Sigmoid colon (tissue), 7 donors: ENCODE data around the gene CTIF. TPM values are rescaled to one million over a fixed set of nuclear protein-coding genes. Genes with fewer than 3 reads are reported as not detected.

Experiments
- DNase-seq: peaks from one replicate; pipeline ENCODE4 v3.0.0-alpha.2; 2019
- H3K27ac ChIP-seq, 4 donors: fragments of 200-600 bp; sonication (generic); one replicate each; pipeline ENCODE4 v1.5.1; 2016 to 2019; ENCODE audit warnings: mild to moderate bottlenecking in 1 of 4
- H3K27me3 ChIP-seq, 3 donors: fragments of 200-600 bp; sonication (generic); one replicate each; pipeline ENCODE4 v1.5.1; 2019; ENCODE audit warnings: mild to moderate bottlenecking in 1 of 3
- H3K36me3 ChIP-seq, 4 donors: fragments of 200-600 bp; sonication (generic); one replicate each; pipeline ENCODE4 v1.5.1; 2016 to 2019
- H3K4me1 ChIP-seq, 4 donors: fragments of 200-600 bp; sonication (generic); one replicate each; pipeline ENCODE4 v1.5.1; 2017 to 2019
- H3K4me3 ChIP-seq, 4 donors: fragments of 200-600 bp; sonication (generic); one replicate each; pipeline ENCODE4 v1.5.1; 2017 to 2019; ENCODE audit warnings: mild to moderate bottlenecking in 2 of 4, moderate library complexity in 1 of 4
- H3K9me3 ChIP-seq, 4 donors: fragments of 200-600 bp in 3 of 4; sonication (generic) in 3 of 4; one replicate each; pipeline versions ENCODE4 v1.5.1 to v1.6.1; 2013 to 2019
- EP300 ChIP-seq, 4 donors: sonication (generic); formaldehyde crosslinking; IDR thresholded peaks; one replicate each; pipeline ENCODE4 v1.6.1; 2017; ENCODE audit warnings: antibody characterized with exemption in 4 of 4
- POLR2A ChIP-seq, 2 donors: fragments of 450-650 bp; IDR thresholded peaks; one replicate each; pipeline ENCODE4 v1.6.1; 2016; ENCODE audit warnings: antibody characterized with exemption in 2 of 2, mild to moderate bottlenecking in 2 of 2, moderate library complexity in 2 of 2
- POLR2AphosphoS5 ChIP-seq, 4 donors: sonication (generic); formaldehyde crosslinking; IDR thresholded peaks; one replicate each; pipeline ENCODE4 v1.6.1; 2017; ENCODE audit warnings: antibody characterized with exemption in 4 of 4
- WGBS, 2 donors: extraction: QIAGEN DNeasy Blood & Tissue Kit; methylation state at CpG; one replicate each; pipeline ENCODE4 v1.1.7; 2013; 5-methylcytosine and 5-hydroxymethylcytosine counted together
- intact Hi-C: fragments of 100-400 bp; cut with DNase I; formaldehyde crosslinking; loops from one replicate; pipeline ENCODE4 v1.15.1; 2023
- polyA plus RNA-seq, 3 donors: library from polyadenylated mRNA; stranded (reverse); fragments of 200-250 nt; gene quantifications; one replicate each; pipeline ENCODE4 v1.2.3, GENCODE V29; 2013
- total RNA-seq, 4 donors: library from RNA; depleted of rRNA; stranded (reverse); fragments of >200 nt; gene quantifications; one replicate each; pipeline ENCODE4 v1.1.0, GENCODE V29; 2016
- TF ChIP-seq, protein P1 (sequence below), 4 experiments: fragments of 450-650 bp in 3 of 4; fragments of 200-600 bp in 1 of 4; IDR thresholded peaks; one replicate each; pipeline ENCODE4 v1.5.1; 2016 to 2019; ENCODE audit warnings: antibody characterized with exemption in 4 of 4, mild to moderate bottlenecking in 3 of 4, moderate library complexity in 2 of 4
- donor health status: healthy with polysubstance abuse.
- donor health status: Bipolar disorder and iron deficiency.
- donor health status: healthy.

Gene CTIF
- total and polyA plus RNA-seq, 7 donors = 3.6 to 65.9 (median 22.5) TPM

DNA sequence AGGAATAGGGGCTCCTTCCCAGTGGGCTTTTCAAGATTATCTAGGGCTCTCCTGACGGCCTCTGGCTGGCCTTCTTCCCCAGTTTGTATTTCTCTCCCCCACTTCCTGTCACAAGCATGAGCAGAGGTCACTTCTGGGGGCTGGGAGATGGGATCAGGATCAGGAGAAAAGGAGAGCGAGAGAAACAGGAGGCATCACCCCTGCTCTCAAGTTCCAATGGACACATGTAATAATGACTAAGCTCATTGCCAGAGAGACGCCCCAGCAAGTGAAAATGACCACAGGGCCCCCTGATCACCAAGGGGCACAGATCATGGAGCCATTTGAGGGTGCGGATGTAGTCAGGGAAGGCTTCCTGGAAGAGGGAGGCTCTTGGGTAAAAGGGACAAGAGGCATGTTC, 319.8 kb downstream of the CTIF start:
- H3K27ac ChIP-seq = no peak overlapping the region
- DNase-seq = no peak
- no peak overlapping the region for H3K4me3 ChIP-seq
- TF ChIP-seq POLR2AphosphoS5 (IDR thresholded peaks at IDR 0.05) (no peak), EP300 (IDR thresholded peaks at IDR 0.05) (no peak), POLR2A (IDR thresholded peaks at IDR 0.05) (no peak)
- TF ChIP-seq, protein P1, sequence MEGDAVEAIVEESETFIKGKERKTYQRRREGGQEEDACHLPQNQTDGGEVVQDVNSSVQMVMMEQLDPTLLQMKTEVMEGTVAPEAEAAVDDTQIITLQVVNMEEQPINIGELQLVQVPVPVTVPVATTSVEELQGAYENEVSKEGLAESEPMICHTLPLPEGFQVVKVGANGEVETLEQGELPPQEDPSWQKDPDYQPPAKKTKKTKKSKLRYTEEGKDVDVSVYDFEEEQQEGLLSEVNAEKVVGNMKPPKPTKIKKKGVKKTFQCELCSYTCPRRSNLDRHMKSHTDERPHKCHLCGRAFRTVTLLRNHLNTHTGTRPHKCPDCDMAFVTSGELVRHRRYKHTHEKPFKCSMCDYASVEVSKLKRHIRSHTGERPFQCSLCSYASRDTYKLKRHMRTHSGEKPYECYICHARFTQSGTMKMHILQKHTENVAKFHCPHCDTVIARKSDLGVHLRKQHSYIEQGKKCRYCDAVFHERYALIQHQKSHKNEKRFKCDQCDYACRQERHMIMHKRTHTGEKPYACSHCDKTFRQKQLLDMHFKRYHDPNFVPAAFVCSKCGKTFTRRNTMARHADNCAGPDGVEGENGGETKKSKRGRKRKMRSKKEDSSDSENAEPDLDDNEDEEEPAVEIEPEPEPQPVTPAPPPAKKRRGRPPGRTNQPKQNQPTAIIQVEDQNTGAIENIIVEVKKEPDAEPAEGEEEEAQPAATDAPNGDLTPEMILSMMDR (IDR thresholded peaks at IDR 0.05) = no peak
- H3K27me3 ChIP-seq = no peaks in the 10 kb centered on the region
- no peaks in the 10 kb centered on the region for H3K9me3 ChIP-seq
- intact Hi-C loops = no loop called here
- 92 to 96% methylated on average over 4 of the region's 4 CpGs for WGBS, 2 donors
- H3K36me3 ChIP-seq = peaks cover 0 to 35% (median 4%) of the 10 kb centered on the region in 4 donors
- H3K4me1 ChIP-seq = peaks cover 0 to 13% (median 0%) of the 10 kb centered on the region in 4 donors

DNA sequence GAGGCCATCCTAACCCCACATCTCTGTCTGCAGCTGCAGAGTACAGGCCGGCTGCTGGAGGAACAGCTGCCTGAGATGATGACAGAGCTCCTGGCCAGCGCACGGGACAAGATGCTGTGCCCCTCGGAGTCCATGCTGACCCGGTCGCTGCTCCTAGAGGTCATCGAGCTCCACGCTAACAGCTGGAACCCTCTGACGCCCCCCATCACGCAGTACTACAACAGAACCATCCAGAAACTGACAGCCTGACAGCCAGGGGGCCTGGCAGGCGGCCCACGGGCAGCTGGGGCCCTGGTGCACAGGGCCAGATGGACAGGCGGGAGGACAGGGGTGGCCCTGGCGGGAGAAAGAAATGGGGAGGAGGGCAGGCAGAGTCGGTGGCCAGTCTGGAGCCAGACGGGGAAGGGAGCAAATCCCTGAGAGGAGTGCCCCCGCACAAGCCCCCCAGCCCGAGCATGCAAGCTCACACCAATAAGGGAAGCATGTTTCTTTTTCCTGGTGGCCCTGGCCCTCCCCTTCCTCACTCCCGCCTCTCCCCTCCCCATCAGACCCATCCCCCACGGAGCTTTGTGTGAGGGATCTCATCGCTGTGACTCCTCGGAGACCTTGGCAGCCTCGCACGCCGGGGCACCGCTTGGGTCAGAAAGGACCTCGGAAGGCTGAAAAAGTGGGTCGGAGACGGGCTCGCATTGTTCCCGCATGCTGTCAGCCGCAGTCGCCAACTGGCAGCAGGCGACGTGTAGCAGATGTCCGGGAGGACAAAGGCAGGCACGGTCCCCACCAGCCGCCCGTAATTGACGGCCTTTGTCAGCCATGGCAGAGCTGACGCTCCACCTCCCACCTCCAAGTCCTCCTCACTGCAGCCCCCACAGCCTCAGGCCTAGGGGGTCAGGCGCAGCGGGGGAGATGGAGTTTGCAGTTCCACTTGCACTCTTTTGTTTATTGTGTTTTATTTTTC, 320.8 kb downstream of the CTIF start:
- H3K9me3 ChIP-seq = no peaks in the 10 kb centered on the region
- 84 to 88% methylated on average over 43 of the region's 43 CpGs for WGBS, 2 donors
- no peaks in the 10 kb centered on the region for H3K27me3 ChIP-seq
- TF ChIP-seq POLR2AphosphoS5 (IDR thresholded peaks at IDR 0.05) (no peak), EP300 (IDR thresholded peaks at IDR 0.05) (no peak), POLR2A (IDR thresholded peaks at IDR 0.05) (no peak)
- TF ChIP-seq, protein P1 (IDR thresholded peaks at IDR 0.05) = no peak
- intact Hi-C loops = no loop called here
- peaks cover 0 to 35% (median 4%) of the 10 kb centered on the region in 4 donors for H3K36me3 ChIP-seq
- no peak overlapping the region for H3K27ac ChIP-seq
- H3K4me3 ChIP-seq = no peak overlapping the region
- no peak for DNase-seq
- peaks cover 0 to 13% (median 0%) of the 10 kb centered on the region in 4 donors for H3K4me1 ChIP-seq

DNA sequence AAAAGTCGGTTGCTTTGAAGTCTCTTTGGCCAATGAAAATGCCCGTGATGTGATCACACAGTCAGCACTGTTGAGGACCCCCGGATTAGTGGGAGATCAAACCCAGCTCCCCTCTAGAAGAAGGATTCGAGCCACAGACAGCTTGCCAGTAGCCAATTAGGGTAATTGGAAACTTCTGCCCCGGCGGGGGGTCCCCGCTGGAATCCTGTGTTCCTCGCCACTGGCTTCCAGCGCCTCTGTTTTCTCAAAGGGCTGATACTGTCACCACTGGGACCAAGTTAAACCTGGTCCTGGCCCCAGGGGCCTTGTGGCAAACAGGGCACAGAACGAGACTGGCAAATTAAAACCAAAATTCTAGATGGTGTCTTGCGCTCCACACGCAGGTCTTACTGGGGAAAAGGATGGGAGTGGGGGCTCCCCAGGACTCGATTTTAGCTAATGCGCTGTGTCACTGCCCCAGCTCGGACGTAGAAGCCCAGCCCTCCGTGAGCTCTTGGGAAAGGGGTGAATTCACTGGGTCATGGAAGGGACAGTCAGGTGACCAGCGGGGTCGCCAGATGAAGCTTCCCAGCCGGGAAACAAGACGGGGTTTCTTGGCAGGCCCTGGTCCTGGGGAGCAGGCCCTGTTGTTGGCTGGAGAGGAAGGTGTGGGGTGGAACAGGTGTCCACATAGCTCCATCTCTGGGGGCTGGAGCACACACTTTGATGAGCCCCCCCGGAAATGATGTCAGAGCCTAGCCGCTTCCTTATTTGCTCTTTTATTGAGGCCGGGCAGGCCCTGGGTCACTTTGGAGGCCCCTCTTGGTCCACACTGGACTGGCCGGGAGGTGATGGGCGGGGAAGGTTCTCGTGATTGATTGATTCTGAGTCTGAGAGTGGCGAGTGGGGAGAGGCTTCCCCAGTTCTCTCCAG, 321.7 kb downstream of the CTIF start:
- intact Hi-C loops = no loop called here
- Histone ChIP-seq H3K36me3 (peaks cover 0 to 35% (median 4%) of the 10 kb centered on the region in 4 donors), H3K27ac (no peak overlapping the region), H3K27me3 (no peaks in the 10 kb centered on the region), H3K4me3 (no peak overlapping the region), H3K4me1 (peaks cover 0 to 13% (median 0%) of the 10 kb centered on the region in 4 donors), H3K9me3 (no peaks in the 10 kb centered on the region)
- DNase-seq = no peak
- no peak for TF ChIP-seq POLR2A (IDR thresholded peaks at IDR 0.05)
- no peak for TF ChIP-seq POLR2AphosphoS5 (IDR thresholded peaks at IDR 0.05)
- TF ChIP-seq EP300 (IDR thresholded peaks at IDR 0.05) = no peak
- TF ChIP-seq, protein P1 (IDR thresholded peaks at IDR 0.05) = no peak
- 89 to 92% methylated on average over 28 of the region's 28 CpGs for WGBS, 2 donors

DNA sequence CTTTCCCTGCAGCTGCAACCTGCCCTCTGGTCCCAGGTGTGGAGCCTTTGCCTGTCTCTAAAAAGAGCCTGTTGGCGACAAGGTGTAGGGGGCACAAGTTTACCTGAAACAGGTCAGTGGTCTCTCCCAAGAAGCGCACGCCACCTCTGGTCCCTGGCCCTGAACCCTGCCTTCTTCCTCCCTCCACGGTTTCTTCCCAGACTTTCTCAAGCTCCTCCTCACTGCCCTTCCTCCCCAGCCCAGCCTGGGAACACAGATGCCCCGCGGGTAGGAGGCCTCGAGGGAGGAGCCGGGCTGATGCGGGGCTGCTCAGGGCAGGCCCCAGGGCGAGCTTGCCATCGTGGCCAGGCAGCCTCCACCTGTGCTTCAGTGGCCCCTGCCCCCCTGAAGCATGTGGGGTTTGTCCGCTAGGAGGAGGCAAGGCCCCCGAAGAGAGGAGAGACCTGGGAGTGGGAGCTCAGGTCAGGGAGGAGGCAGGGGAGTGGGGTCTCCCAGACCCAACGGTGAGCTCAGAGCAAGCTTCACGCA, 322.4 kb downstream of the CTIF start:
- 85 to 89% methylated on average over 15 of the region's 15 CpGs for WGBS, 2 donors
- Histone ChIP-seq H3K4me3 (no peak overlapping the region), H3K27me3 (no peaks in the 10 kb centered on the region), H3K9me3 (no peaks in the 10 kb centered on the region), H3K27ac (no peak overlapping the region), H3K36me3 (peaks cover 0 to 35% (median 4%) of the 10 kb centered on the region in 4 donors), H3K4me1 (peaks cover 0 to 16% (median 2%) of the 10 kb centered on the region in 4 donors)
- no peak for DNase-seq
- intact Hi-C loops = no loop called here
- TF ChIP-seq, protein P1 (IDR thresholded peaks at IDR 0.05) = no peak
- no peak for TF ChIP-seq EP300 (IDR thresholded peaks at IDR 0.05)
- no peak for TF ChIP-seq POLR2AphosphoS5 (IDR thresholded peaks at IDR 0.05)
- no peak for TF ChIP-seq POLR2A (IDR thresholded peaks at IDR 0.05)
